Lower leg skin (tissue), 4 donors: ENCODE data around the gene BMP8B. TPM values are rescaled to one million over a fixed set of nuclear protein-coding genes. Genes with fewer than 3 reads are reported as not detected.

Experiments
- DNase-seq, 2 donors: peaks; one replicate each; pipeline ENCODE4 v3.0.0-alpha.2; 2019; ENCODE audit warnings: low spot score in 2 of 2
- H3K4me3 ChIP-seq: fragments of 200-600 bp; sonication (generic); 2 replicates; pipeline ENCODE4 v1.5.1; 2017; ENCODE audit warnings: mild to moderate bottlenecking, low read depth; ENCODE audit not compliant: poor library complexity, severe bottlenecking
- POLR2A ChIP-seq, 2 donors: fragments of 450-650 bp; IDR thresholded peaks; one replicate each; pipeline ENCODE4 v1.6.1; 2016 to 2017; ENCODE audit warnings: antibody characterized with exemption in 2 of 2, mild to moderate bottlenecking in 1 of 2, moderate library complexity in 1 of 2
- WGBS, 2 donors: methylation state at CpG; one replicate each; pipeline ENCODE4 v1.1.5; 2018; 5-methylcytosine and 5-hydroxymethylcytosine counted together
- intact Hi-C: fragments of 100-400 bp; cut with DNase I; formaldehyde crosslinking; loops from one replicate; pipeline ENCODE4 v1.15.0; 2023; ENCODE audit warnings: low total_unique reads
- total RNA-seq, 4 donors: library from RNA; depleted of rRNA; stranded (reverse); fragments of >200 nt; gene quantifications; one replicate each; pipeline ENCODE4 v1.1.0, GENCODE V29; 2016
- TF ChIP-seq, protein P1 (sequence below), 3 donors: fragments of 450-650 bp; IDR thresholded peaks; one replicate each; pipeline ENCODE4 v1.5.1; 2016; ENCODE audit warnings: antibody characterized with exemption in 3 of 3, mild to moderate bottlenecking in 3 of 3, moderate library complexity in 2 of 3

The BMP8B gene
- total RNA-seq, 4 donors from 2014 or later, result 1.1 to 2.2 (median 1.5) TPM

DNA sequence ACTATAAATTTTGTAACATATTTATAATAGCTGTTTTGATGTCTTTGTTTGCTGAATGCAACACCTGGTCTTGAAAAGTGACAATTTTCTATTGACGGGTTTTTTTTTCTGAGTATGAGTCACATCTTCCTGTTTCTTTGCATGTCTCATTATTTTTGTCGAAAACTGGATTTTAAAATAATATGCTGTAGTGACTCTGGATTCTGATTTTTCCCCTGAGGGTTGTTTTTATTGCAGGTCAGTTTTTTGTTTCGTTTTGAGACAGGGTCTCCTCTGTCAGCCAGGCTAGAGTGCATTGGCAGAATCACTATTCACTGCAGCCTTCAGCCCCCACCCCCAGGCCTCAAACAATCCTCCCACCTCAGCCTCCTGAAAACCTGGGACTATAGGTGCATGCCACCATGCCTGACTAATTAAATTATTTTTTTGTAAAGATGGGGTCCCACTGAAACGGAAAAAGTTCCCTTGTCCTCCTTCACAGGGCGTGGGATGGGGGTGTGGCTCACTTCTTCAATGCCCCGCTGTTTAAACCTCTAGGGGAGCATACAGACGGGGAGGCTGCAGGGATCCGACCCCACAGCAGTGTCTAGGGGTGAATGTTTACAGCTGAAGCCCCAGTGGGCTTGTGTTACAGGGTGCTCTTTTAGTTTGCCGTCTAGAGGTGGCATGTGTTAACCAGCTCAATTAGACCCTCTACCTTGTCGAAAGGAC lies 61.3 kb downstream of the BMP8B start:
- DNase-seq, result no peak
- H3K4me3 ChIP-seq, result no peak overlapping the region
- no peak for TF ChIP-seq POLR2A (IDR thresholded peaks at IDR 0.05)
- TF ChIP-seq, protein P1, sequence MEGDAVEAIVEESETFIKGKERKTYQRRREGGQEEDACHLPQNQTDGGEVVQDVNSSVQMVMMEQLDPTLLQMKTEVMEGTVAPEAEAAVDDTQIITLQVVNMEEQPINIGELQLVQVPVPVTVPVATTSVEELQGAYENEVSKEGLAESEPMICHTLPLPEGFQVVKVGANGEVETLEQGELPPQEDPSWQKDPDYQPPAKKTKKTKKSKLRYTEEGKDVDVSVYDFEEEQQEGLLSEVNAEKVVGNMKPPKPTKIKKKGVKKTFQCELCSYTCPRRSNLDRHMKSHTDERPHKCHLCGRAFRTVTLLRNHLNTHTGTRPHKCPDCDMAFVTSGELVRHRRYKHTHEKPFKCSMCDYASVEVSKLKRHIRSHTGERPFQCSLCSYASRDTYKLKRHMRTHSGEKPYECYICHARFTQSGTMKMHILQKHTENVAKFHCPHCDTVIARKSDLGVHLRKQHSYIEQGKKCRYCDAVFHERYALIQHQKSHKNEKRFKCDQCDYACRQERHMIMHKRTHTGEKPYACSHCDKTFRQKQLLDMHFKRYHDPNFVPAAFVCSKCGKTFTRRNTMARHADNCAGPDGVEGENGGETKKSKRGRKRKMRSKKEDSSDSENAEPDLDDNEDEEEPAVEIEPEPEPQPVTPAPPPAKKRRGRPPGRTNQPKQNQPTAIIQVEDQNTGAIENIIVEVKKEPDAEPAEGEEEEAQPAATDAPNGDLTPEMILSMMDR (IDR thresholded peaks at IDR 0.05), result no peak
- intact Hi-C loops, result loop anchor here (10.0 kb wide), 1 partner anchor 1883 kb away; no protein-coding TSS in a partner anchor
- 41 to 48% methylated on average over 10 of the region's 10 CpGs for WGBS, 2 donors

DNA sequence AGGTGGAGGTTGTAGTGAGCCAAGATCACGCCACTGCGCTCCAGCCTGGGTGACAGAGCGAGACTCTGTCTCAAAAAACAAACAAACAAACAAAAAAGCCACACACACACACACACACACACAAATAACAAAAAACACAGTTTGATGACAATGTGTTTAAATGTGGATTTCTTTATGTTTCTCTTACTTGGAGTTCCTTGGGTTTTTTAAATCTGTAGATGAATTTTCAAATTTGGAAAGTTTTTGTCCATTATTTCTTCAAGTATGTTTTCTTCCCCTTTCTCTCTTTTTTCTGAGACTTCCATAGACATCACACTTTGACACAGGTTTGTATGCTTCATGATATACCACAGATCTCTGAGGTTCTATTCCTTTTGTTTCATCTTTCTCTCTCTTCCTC lies 62.1 kb downstream of the BMP8B start:
- TF ChIP-seq, protein P1 (IDR thresholded peaks at IDR 0.05), result no peak
- TF ChIP-seq POLR2A (IDR thresholded peaks at IDR 0.05), result no peak
- WGBS, 2 donors, result 80 to 82% methylated on average over 3 of the region's 3 CpGs
- intact Hi-C loops, result loop anchor here (10.0 kb wide), 1 partner anchor 1882 kb away; no protein-coding TSS in a partner anchor
- H3K4me3 ChIP-seq, result no peak overlapping the region
- no peak for DNase-seq

DNA sequence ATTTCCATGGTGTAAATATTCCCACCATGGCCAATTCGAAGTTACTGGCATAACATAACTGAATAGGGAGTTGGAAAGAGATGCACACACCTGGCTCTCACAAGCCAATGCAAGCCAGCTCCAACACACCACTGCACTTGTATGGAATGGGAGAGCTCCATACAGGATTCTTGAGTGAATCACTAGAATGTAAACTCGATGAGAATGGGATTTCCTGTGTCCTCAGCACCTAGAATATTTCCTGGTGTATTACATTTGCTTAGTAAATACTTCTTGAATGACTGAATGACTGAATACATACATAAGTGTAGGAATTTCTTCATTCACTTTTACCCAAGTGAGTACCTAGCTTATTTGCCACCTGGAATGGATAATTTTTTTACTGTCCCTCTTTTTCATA lies 66.2 kb downstream of the BMP8B start:
- intact Hi-C loops, result loop anchor here (10.0 kb wide), 1 partner anchor 1878 kb away; no protein-coding TSS in a partner anchor
- no peak overlapping the region for H3K4me3 ChIP-seq
- TF ChIP-seq, protein P1 (IDR thresholded peaks at IDR 0.05), result no peak
- no peak for TF ChIP-seq POLR2A (IDR thresholded peaks at IDR 0.05)
- WGBS, 2 donors, result 26 to 32% methylated on average over 2 of the region's 2 CpGs
- no peak for DNase-seq

DNA sequence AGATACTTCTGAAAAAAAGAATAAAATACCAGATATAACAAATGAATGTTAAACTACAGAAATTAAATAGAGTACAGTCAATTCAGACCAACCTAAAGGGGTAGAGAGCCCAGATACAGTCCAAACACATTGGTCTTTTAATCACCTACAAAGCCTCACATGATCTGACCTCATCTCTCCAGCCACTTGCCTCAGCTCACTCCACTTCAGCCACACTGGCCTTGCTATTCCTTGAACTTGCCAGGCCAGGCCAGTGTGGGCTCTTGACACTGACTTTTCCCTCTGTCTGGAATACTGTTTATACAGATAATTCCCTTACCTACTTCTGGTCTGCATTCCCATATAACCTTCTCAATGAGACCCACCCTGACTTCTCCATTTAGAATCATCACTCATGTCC lies 67.0 kb downstream of the BMP8B start:
- TF ChIP-seq POLR2A (IDR thresholded peaks at IDR 0.05), result no peak
- TF ChIP-seq, protein P1 (IDR thresholded peaks at IDR 0.05), result no peak
- DNase-seq, result no peak
- intact Hi-C loops, result loop anchor here (10.0 kb wide), 1 partner anchor 1877 kb away; no protein-coding TSS in a partner anchor
- H3K4me3 ChIP-seq, result no peak overlapping the region

DNA sequence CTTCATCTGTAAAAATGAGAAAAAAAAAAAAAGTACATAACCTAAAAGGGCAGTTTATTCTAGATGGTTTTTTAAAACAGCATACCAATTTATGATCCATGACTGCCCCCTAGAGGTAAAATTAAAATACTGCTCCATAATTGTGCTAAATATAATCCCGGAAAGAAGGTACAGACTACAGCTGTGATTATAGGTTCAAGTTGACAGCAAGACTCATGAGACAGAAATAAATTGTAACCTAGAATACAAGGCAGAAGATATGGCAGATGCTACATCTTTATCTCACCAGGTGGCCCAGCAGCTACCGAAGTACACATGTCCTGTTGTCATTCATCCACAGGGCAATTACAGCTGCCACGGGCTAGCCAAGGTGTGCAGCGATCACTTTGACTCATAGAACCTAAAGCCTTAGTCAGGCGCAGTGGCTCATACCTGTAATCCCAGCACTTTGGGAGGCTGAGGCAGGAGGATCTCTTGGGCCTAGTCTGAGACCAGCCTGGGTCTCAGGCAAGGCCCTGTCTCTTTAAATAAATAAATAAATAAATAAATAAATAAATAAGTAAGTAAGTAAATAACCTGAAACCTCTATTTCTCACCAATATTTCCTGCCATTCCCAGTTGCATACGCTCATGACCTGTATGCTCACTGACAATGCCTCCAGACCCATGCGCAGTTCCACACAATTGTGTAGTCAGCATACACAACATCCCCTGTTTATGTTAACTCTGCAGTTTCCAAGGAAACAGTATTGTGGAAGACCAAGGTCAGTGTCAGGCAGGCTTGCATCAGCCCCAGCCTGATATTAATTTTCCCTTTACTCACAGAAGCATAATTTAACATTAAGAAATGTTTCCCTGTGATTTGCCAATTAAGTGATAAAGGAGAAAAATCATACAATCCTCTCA lies 68.3 kb downstream of the BMP8B start:
- H3K4me3 ChIP-seq, result no peak overlapping the region
- DNase-seq, result peak in 1 of 2 donors; percentile 75
- no peak for TF ChIP-seq POLR2A (IDR thresholded peaks at IDR 0.05)
- TF ChIP-seq, protein P1 (IDR thresholded peaks at IDR 0.05), result no peak
- 40 to 41% methylated on average over 7 of the region's 7 CpGs for WGBS, 2 donors
- intact Hi-C loops, result loop anchor here (10.0 kb wide), 1 partner anchor 1876 kb away; no protein-coding TSS in a partner anchor
